ENCODE measurements around the gene SERINC2.

Gene SERINC2

GRCh38 chr1:31434101-31434871 is 21.3 kb downstream of the SERINC2 start:
- no peak for DNase-seq (ENCODE audit: low read depth)

GRCh38 chr1:31434979-31435378 is 22.0 kb downstream of the SERINC2 start:
- no peak for DNase-seq (ENCODE audit: low read depth)

- no peak for DNase-seq (ENCODE audit: low read depth)
These were observed 22.7 kb downstream of the SERINC2 start for GRCh38 chr1:31435471-31436409.

GRCh38 chr1:31436596-31437432 is 23.8 kb downstream of the SERINC2 start:
- no peak for DNase-seq (ENCODE audit: low read depth)

- no peak for DNase-seq (ENCODE audit: low read depth)
These were observed 24.5 kb downstream of the SERINC2 start for GRCh38 chr1:31437433-31438037.

- no peak for DNase-seq (ENCODE audit: low read depth)
These were observed 26.3 kb downstream of the SERINC2 start for GRCh38 chr1:31439276-31439675.

GRCh38 chr1:31441073-31441472 is 28.1 kb downstream of the SERINC2 start:
- no peak for DNase-seq (ENCODE audit: low read depth)

GRCh38 chr1:31441558-31441957 is 28.5 kb downstream of the SERINC2 start:
- DNase-seq (ENCODE audit: low read depth) = no peak

- DNase-seq (ENCODE audit: low read depth) = no peak
These were observed 29.1 kb downstream of the SERINC2 start for GRCh38 chr1:31441970-31442647.

GRCh38 chr1:31442648-31442994 is 29.6 kb downstream of the SERINC2 start:
- no peak for DNase-seq (ENCODE audit: low read depth)

GRCh38 chr1:31443673-31444072 is 30.7 kb downstream of the SERINC2 start:
- no peak for DNase-seq (ENCODE audit: low read depth)

- no peak for DNase-seq (ENCODE audit: low read depth)
These were observed 31.9 kb downstream of the SERINC2 start for GRCh38 chr1:31444725-31445448.

- DNase-seq (ENCODE audit: low read depth) = no peak
These were observed 32.9 kb downstream of the SERINC2 start for GRCh38 chr1:31445951-31446350.

GRCh38 chr1:31447210-31447609 is 34.2 kb downstream of the SERINC2 start:
- DNase-seq (ENCODE audit: low read depth) = no peak

GRCh38 chr1:31453384-31454079 is 40.5 kb downstream of the SERINC2 start:
- no peak for DNase-seq (ENCODE audit: low read depth)

- DNase-seq (ENCODE audit: low read depth) = no peak
These were observed 45.4 kb downstream of the SERINC2 start for GRCh38 chr1:31458287-31458896.

GRCh38 chr1:31460027-31460426 is 47.0 kb downstream of the SERINC2 start:
- no peak for DNase-seq (ENCODE audit: low read depth)

GRCh38 chr1:31467005-31467674 is 54.1 kb downstream of the SERINC2 start:
- no peak for DNase-seq (ENCODE audit: low read depth)

- no peak for DNase-seq (ENCODE audit: low read depth)
These were observed 57.8 kb downstream of the SERINC2 start for GRCh38 chr1:31470794-31471315.
